HepG2 (cell line): ENCODE data around the gene MSANTD2. TPM values are rescaled to one million over a fixed set of nuclear protein-coding genes. Genes with fewer than 3 reads are reported as not detected.

Source experiments
- ARNT2 ChIP-seq: sonication (generic); formaldehyde crosslinking; IDR thresholded peaks from 2 replicates; pipeline ENCODE4 v1.8.0; 2022; ENCODE audit warnings: mild to moderate bottlenecking, low read depth, missing genetic modification reagents, moderate library complexity
- BATF2 ChIP-seq: sonication (generic); formaldehyde crosslinking; IDR thresholded peaks from 2 replicates; pipeline ENCODE4 v1.8.0; 2022; ENCODE audit warnings: mild to moderate bottlenecking, missing genetic modification reagents, moderate library complexity
- CBX1 ChIP-seq: IDR thresholded peaks from one replicate; pipeline ENCODE4 v1.6.1; 2016; ENCODE audit warnings: antibody characterized with exemption, low read depth
- CHCHD3 ChIP-seq: sonication (generic); formaldehyde crosslinking; IDR thresholded peaks from 2 replicates; pipeline ENCODE4 v1.8.0; 2022; ENCODE audit warnings: mild to moderate bottlenecking, missing genetic modification reagents, moderate library complexity
- GABPB1 ChIP-seq: IDR thresholded peaks from 2 replicates; pipeline ENCODE4 v1.6.1; 2016; ENCODE audit warnings: mild to moderate bottlenecking, missing genetic modification reagents, moderate library complexity, missing compliant biosample characterization
- HDAC1 ChIP-seq: sonication (generic); formaldehyde crosslinking; IDR thresholded peaks from 2 replicates; pipeline ENCODE4 v1.5.1; 2020; ENCODE audit warnings: mild to moderate bottlenecking, missing genetic modification reagents
- HNRNPLL ChIP-seq: fragments of 200-400 bp; formaldehyde crosslinking; IDR thresholded peaks from 2 replicates; pipeline ENCODE4 v1.6.1; 2017; ENCODE audit warnings: mild to moderate bottlenecking, low read depth, low read length; ENCODE audit not compliant: poor library complexity, severe bottlenecking
- KAT7 ChIP-seq: IDR thresholded peaks from 2 replicates; pipeline ENCODE4 v1.6.1; 2018; ENCODE audit warnings: borderline replicate concordance, missing compliant biosample characterization
- PHF8 ChIP-seq: sonication (generic); formaldehyde crosslinking; IDR thresholded peaks from 2 replicates; pipeline ENCODE4 v1.5.0; 2020; ENCODE audit warnings: missing genetic modification reagents
- POLR2G ChIP-seq: fragments of 200-400 bp; formaldehyde crosslinking; IDR thresholded peaks from 2 replicates; pipeline ENCODE4 v1.6.1; 2018; ENCODE audit warnings: mild to moderate bottlenecking, low read depth, low read length, moderate library complexity
- RAD21 ChIP-seq: fragments of 450-650 bp; formaldehyde crosslinking; IDR thresholded peaks from 2 replicates; pipeline ENCODE4 v1.5.0; 2020; ENCODE audit warnings: mild to moderate bottlenecking
- RXRB ChIP-seq: IDR thresholded peaks from 2 replicates; pipeline ENCODE4 v1.6.1; 2016; ENCODE audit warnings: borderline replicate concordance, missing genetic modification reagents, missing compliant biosample characterization
- TRIM22 ChIP-seq: fragments of 450-650 bp; IDR thresholded peaks from 2 replicates; pipeline ENCODE4 v1.6.1; 2017
- XBP1 ChIP-seq: sonication (generic); formaldehyde crosslinking; IDR thresholded peaks from 2 replicates; pipeline ENCODE4 v1.5.0; 2020; ENCODE audit warnings: missing genetic modification reagents
- ZFP36 ChIP-seq: fragments of 150-350 bp; IDR thresholded peaks from 2 replicates; pipeline ENCODE4 v1.6.1; 2018; ENCODE audit warnings: borderline replicate concordance, low read length, low read depth; ENCODE audit not compliant: partially characterized antibody
- ZFP90 ChIP-seq: sonication (generic); formaldehyde crosslinking; IDR thresholded peaks from 2 replicates; pipeline ENCODE4 v1.8.0; 2022; ENCODE audit warnings: missing genetic modification reagents, mild to moderate bottlenecking, inconsistent platforms, borderline replicate concordance
- ZKSCAN8 ChIP-seq: IDR thresholded peaks from 2 replicates; pipeline ENCODE4 v1.6.1; 2016; ENCODE audit warnings: borderline replicate concordance, missing genetic modification reagents, missing compliant biosample characterization
- ZNF230 ChIP-seq: sonication (generic); formaldehyde crosslinking; IDR thresholded peaks from 2 replicates; pipeline ENCODE4 v1.4.0; 2020; ENCODE audit warnings: mild to moderate bottlenecking, missing genetic modification reagents
- ZNF263 ChIP-seq: sonication (generic); formaldehyde crosslinking; IDR thresholded peaks from 2 replicates; pipeline ENCODE4 v1.4.0; 2020; ENCODE audit warnings: missing genetic modification reagents
- ZNF331 ChIP-seq: sonication (generic); formaldehyde crosslinking; IDR thresholded peaks from 2 replicates; pipeline ENCODE4 v1.4.0; 2020; ENCODE audit warnings: missing genetic modification reagents
- ZNF430 ChIP-seq: sonication (generic); formaldehyde crosslinking; IDR thresholded peaks from 2 replicates; pipeline ENCODE4 v1.9.0; 2021; ENCODE audit warnings: mild to moderate bottlenecking, missing genetic modification reagents
- ZNF550 ChIP-seq: sonication (generic); formaldehyde crosslinking; IDR thresholded peaks from 2 replicates; pipeline ENCODE4 v1.4.0; 2020; ENCODE audit warnings: mild to moderate bottlenecking, missing genetic modification reagents, borderline replicate concordance
- ZNF687 ChIP-seq: sonication (generic); formaldehyde crosslinking; IDR thresholded peaks from 2 replicates; pipeline ENCODE4 v1.5.1; 2020; ENCODE audit warnings: mild to moderate bottlenecking, missing genetic modification reagents, moderate library complexity
- polyA plus RNA-seq, 8 experiments: library from polyadenylated mRNA; depleted of rRNA in 3 of 8; stranded (reverse) in 7 of 8; unstranded in 1 of 8; fragments of >200 nt; fragmentation: Illumina TruSeq in 4 of 8; extraction: Trizol in 4 of 8; gene quantifications; 2 replicates each; pipeline versions ENCODE4 v1.2.1 to v1.2.3, GENCODE V29; 2011 to 2016; ENCODE audit warnings: low read depth in 4 of 8, missing spikeins in 1 of 8, mixed read lengths in 1 of 8; ENCODE audit not compliant: insufficient read depth in 1 of 8
- total RNA-seq, 5 experiments: library from RNA; depleted of rRNA; stranded (reverse); fragments of >200 nt; fragmentation: Illumina TruSeq; extraction: Trizol; gene quantifications; 2 replicates each; pipeline ENCODE4 v1.2.3, GENCODE V29; 2016; ENCODE audit warnings: low read depth in 1 of 5

MSANTD2 gene
- total and polyA plus RNA-seq, 2 of the 13 experiments (the other 11 are each of a cell fraction or from before 2014, with no cell fraction given) = 8.7 to 10.1 TPM

GRCh38 chr11:124762624-124763155 is 37.5 kb downstream of the MSANTD2 start (continued):
- TF ChIP-seq ZNF687 (CRISPR knock-in tag) (peak; percentile 50; the same call in 1 of the 2 replicates), BATF2 (CRISPR knock-in tag) (peak; percentile 59; the same call in 1 of the 2 replicates), CBX1 (no peak), HDAC1 (CRISPR knock-in tag) (peak; percentile 49; the same call in 1 of the 2 replicates), RXRB (CRISPR knock-in tag) (0 out of 2 replicates have a peak, but pooled peaks have one; percentile 4), POLR2G (peak; percentile 53), GABPB1 (peak; percentile 16; the same call in 1 of the 2 replicates), ZNF263 (CRISPR knock-in tag) (no peak), ZKSCAN8 (CRISPR knock-in tag) (no peak), CHCHD3 (CRISPR knock-in tag) (no peak), ZFP90 (CRISPR knock-in tag) (peak; percentile 18; the same call in 1 of the 2 replicates), XBP1 (no peak), ZFP36 (no peak), ZNF230 (CRISPR knock-in tag) (no peak), HNRNPLL (peak; percentile 49), ZNF550 (peak; percentile 32; the same call in 1 of the 2 replicates), RAD21 (CRISPR knock-in tag) (0 out of 2 replicates have a peak, but pooled peaks have one; percentile 16), TRIM22 (no peak), PHF8 (CRISPR knock-in tag) (0 out of 2 replicates have a peak, but pooled peaks have one; percentile 23), ZNF430 (CRISPR knock-in tag) (0 out of 2 replicates have a peak, but pooled peaks have one; percentile 15), ZNF331 (CRISPR knock-in tag) (no peak), ARNT2 (CRISPR knock-in tag) (no peak), KAT7 (0 out of 2 replicates have a peak, but pooled peaks have one; percentile 32)
